ENCODE data around the gene DIPK1A. TPM values are rescaled to one million over a fixed set of nuclear protein-coding genes. Genes with fewer than 3 reads are reported as not detected.

DIPK1A gene
- total RNA-seq, 1 experiment from 2014 or later: 4.8 TPM

GRCh38 chr1:92792340-92792782 lies 168.9 kb downstream of the DIPK1A start:
- Mint-ChIP-seq H3K9me3 (peaks cover 10% of the 10 kb centered on the region), H3K27ac (no peak overlapping the region), H3K4me3 (no peak overlapping the region), H3K36me3 (no peaks in the 10 kb centered on the region), H3K27me3 (ENCODE audit: low read depth) (peaks cover 4% of the 10 kb centered on the region), H3K4me1 (peaks cover 22% of the 10 kb centered on the region)
- TF ChIP-seq ZNF512 (CRISPR knock-in tag; IDR thresholded peaks at IDR 0.05; ENCODE audit: borderline replicate concordance) (0 out of 2 replicates have a peak, but pooled peaks have one; percentile 38), NFE2L1 (CRISPR knock-in tag; IDR thresholded peaks at IDR 0.05) (0 out of 2 replicates have a peak, but pooled peaks have one; percentile 59), GRHL2 (CRISPR knock-in tag; IDR thresholded peaks at IDR 0.05; ENCODE audit: insufficient replicate concordance, severe bottlenecking) (no peak)
- DNase-seq (ENCODE audit: low spot score): no peak
- ATAC-seq: peak; percentile 88
- ChIA-PET CTCF (interaction anchor here (1.6 to 2.1 kb wide), 3 partner anchors 26 to 44 kb away, joined by 6 to 11 read pairs (median 10); partner anchors contain the start of gene RPL5), POLR2A (no interaction called here)

Other genes starting within 250 kb of the DIPK1A start
- 11.4 to 15.5 TPM (median 14.3 TPM) in 3 replicates for gene EVI5, start 176.4 kb downstream of the DIPK1A start, total RNA-seq (2021)
- 1,430 to 1,486 TPM (median 1,433 TPM) in 3 replicates for gene RPL5, start 129.4 kb downstream of the DIPK1A start, total RNA-seq (2021)
- 111 to 120 TPM (median 113 TPM) in 3 replicates for gene MTF2, start 117.8 kb upstream of the DIPK1A start, total RNA-seq (2021)
- gene TMED5, start 219.0 kb upstream of the DIPK1A start, total RNA-seq (2021): 25.1 to 28.5 TPM (median 25.6 TPM) in 3 replicates
- 21.3 to 24.9 TPM (median 23.0 TPM) in 3 replicates for gene CCDC18, start 219.3 kb upstream of the DIPK1A start, total RNA-seq (2021)